GM12878 (cell line): ENCODE data around the gene STAG1. TPM values are rescaled to one million over a fixed set of nuclear protein-coding genes. Genes with fewer than 3 reads are reported as not detected.

Source experiments
- ATAC-seq: fragments of 200-7000 bp; cut with Tn5 transposase; 3 replicates; pipeline ENCODE4 v1.9.1; 2020; ENCODE audit warnings: mild to moderate bottlenecking, moderate library complexity
- BruUV-seq: library from RNA; stranded (reverse); fragments of 400-500 nt; replicated peaks from 2 replicates; lab custom pipeline; 2021; lab: Mats Ljungman, UMichigan
- CTCF ChIA-PET: fragments of 300-600 bp; sonication (Branson Sonifier 250); formaldehyde crosslinking; extraction: SDS; loops from one replicate; lab custom pipeline; 2021; ENCODE audit warnings: inconsistent platforms; lab: Yijun Ruan, JAX
- POLR2A ChIA-PET: fragments of 350-600 bp; formaldehyde crosslinking; extraction: SDS; loops from one replicate; lab custom pipeline; 2021; ENCODE audit warnings: inconsistent platforms; lab: Charles Lee
- RAD21 ChIA-PET: fragments of 300-600 bp; sonication (Branson Sonifier 250); formaldehyde crosslinking; loops from one replicate; lab custom pipeline; 2023; ENCODE audit warnings: antibody characterized with exemption; ENCODE audit not compliant: unreplicated experiment; lab: Charles Lee
- SMC1A ChIA-PET: fragments of 300-600 bp; sonication (Branson Sonifier 250); formaldehyde crosslinking; loops from one replicate; lab custom pipeline; 2023; ENCODE audit not compliant: unreplicated experiment, uncharacterized antibody; lab: Charles Lee
- DNase-seq: peaks from one replicate; pipeline ENCODE4 v3.0.0-alpha.2; 2011; ENCODE audit warnings: low read depth, low spot score
- FAIRE-seq: peaks from 3 replicates; lab custom pipeline; 2011; peaks lifted over from hg19 to GRCh38; lab: Jason Lieb, UNC
- H2AFZ ChIP-seq: 2 replicates; pipeline ENCODE4 v1.6.0; 2011; ENCODE audit warnings: low read depth, low read length, control low read depth; ENCODE audit not compliant: control insufficient read depth
- H3K27ac ChIP-seq: 2 replicates; pipeline ENCODE4 v1.5.1; 2011; ENCODE audit warnings: control low read depth; ENCODE audit not compliant: control insufficient read depth, insufficient read depth
- H3K27me3 ChIP-seq, 2 experiments: replicated peaks in 1 of 2; 2 replicates each; pipeline versions ENCODE4 v1.6.0 to v1.6.1; 2011; ENCODE audit warnings: low read length in 1 of 2; ENCODE audit not compliant: control insufficient read depth in 2 of 2, insufficient read depth in 2 of 2
- H3K36me3 ChIP-seq, 2 experiments: 2 replicates each; pipeline ENCODE4 v1.5.1; 2011; ENCODE audit warnings: low read length in 1 of 2; ENCODE audit not compliant: control insufficient read depth in 2 of 2, insufficient read depth in 2 of 2
- H3K4me1 ChIP-seq: 2 replicates; pipeline ENCODE4 v1.6.1; 2011; ENCODE audit warnings: mild to moderate bottlenecking, low read length, moderate library complexity, mixed read lengths; ENCODE audit not compliant: control insufficient read depth, insufficient read depth
- H3K4me2 ChIP-seq: 2 replicates; pipeline ENCODE4 v1.6.0; 2011; ENCODE audit warnings: control low read depth; ENCODE audit not compliant: control insufficient read depth, insufficient read depth
- H3K4me3 ChIP-seq: fragments of 200-600 bp; sonication (generic); 2 replicates; pipeline ENCODE4 v1.5.1; 2016
- H3K79me2 ChIP-seq: 2 replicates; pipeline ENCODE4 v1.6.0; 2011; ENCODE audit warnings: low read length; ENCODE audit not compliant: control insufficient read depth, insufficient read depth
- H3K9ac ChIP-seq: 2 replicates; pipeline ENCODE4 v1.8.0; 2011; ENCODE audit warnings: low read length, control low read depth, mixed read lengths; ENCODE audit not compliant: control insufficient read depth, insufficient read depth
- H3K9me3 ChIP-seq: replicated peaks from 3 replicates; pipeline ENCODE4 v1.5.1; 2011; ENCODE audit warnings: mild to moderate bottlenecking, low read length; ENCODE audit not compliant: control insufficient read depth, insufficient read depth
- H4K20me1 ChIP-seq: 2 replicates; pipeline ENCODE4 v1.6.0; 2011; ENCODE audit not compliant: control insufficient read depth, insufficient read depth
- KLF5 ChIP-seq: fragments of 450-650 bp; IDR thresholded peaks from 2 replicates; pipeline ENCODE4 v1.6.1; 2014; ENCODE audit warnings: mild to moderate bottlenecking; ENCODE audit not compliant: partially characterized antibody
- MEF2B ChIP-seq: fragments of 450-650 bp; IDR thresholded peaks from 2 replicates; pipeline ENCODE4 v1.6.1; 2018; ENCODE audit warnings: mild to moderate bottlenecking, moderate library complexity; ENCODE audit not compliant: partially characterized antibody, poor library complexity, severe bottlenecking
- MTA3 ChIP-seq: IDR thresholded peaks from 2 replicates; pipeline ENCODE4 v1.6.1; 2012; ENCODE audit warnings: low read length, inconsistent platforms, borderline replicate concordance
- PAX5 ChIP-seq: IDR thresholded peaks from 2 replicates; pipeline ENCODE4 v1.6.1; 2011; ENCODE audit warnings: low read depth, low read length, borderline replicate concordance
- ZNF274 ChIP-seq: IDR thresholded peaks from one replicate; pipeline ENCODE4 v1.8.0; 2011; ENCODE audit not compliant: insufficient read length, insufficient read depth
- in situ Hi-C: fragments of 300-500 bp; cut with MboI; formaldehyde crosslinking; loops from 9 replicates; pipeline ENCODE4 v1.14.3; 2018; ENCODE audit warnings: mixed read lengths
- intact Hi-C: fragments of 100-400 bp; cut with micrococcal nuclease; formaldehyde crosslinking; loops from one replicate; pipeline ENCODE4 v1.14.2; 2022; ENCODE audit not compliant: unreplicated experiment
- polyA plus RNA-seq, 11 experiments: library from polyadenylated mRNA; depleted of rRNA in 4 of 11; unstranded in 6 of 11; stranded (reverse) in 5 of 11; fragments of >200 nt; fragmentation: Nextera tagmentation in 4 of 11; fragmentation: Illumina TruSeq in 1 of 11; extraction: Ambion mirVana in 4 of 11; extraction: Trizol in 1 of 11; gene quantifications; 1 replicate in 1 of 11; 2 replicates in 10 of 11; pipeline versions ENCODE4 v1.2.1 to v1.2.3, GENCODE V29; 2011 to 2016; ENCODE audit warnings: inconsistent platforms in 2 of 11, missing spikeins in 2 of 11, low read depth in 1 of 11
- total RNA-seq, 4 experiments: library from RNA; depleted of rRNA in 3 of 4; stranded (reverse); fragments of >200 nt in 3 of 4; fragmentation: Illumina TruSeq in 1 of 4; extraction: Trizol in 1 of 4; gene quantifications; 2 replicates each; pipeline versions ENCODE4 v1.2.1 to v1.2.3, GENCODE V29; 2013 to 2021
- TF ChIP-seq, protein P1 (sequence below): fragments of 450-650 bp; IDR thresholded peaks from 2 replicates; pipeline ENCODE4 v1.6.1; 2017; ENCODE audit warnings: mild to moderate bottlenecking, moderate library complexity

Gene STAG1
- total and polyA plus RNA-seq, 10 of the 15 experiments (the other 5 are each of a cell fraction or from before 2014, with no cell fraction given) = 4.4 to 30.1 (median 20.2) TPM

DNA sequence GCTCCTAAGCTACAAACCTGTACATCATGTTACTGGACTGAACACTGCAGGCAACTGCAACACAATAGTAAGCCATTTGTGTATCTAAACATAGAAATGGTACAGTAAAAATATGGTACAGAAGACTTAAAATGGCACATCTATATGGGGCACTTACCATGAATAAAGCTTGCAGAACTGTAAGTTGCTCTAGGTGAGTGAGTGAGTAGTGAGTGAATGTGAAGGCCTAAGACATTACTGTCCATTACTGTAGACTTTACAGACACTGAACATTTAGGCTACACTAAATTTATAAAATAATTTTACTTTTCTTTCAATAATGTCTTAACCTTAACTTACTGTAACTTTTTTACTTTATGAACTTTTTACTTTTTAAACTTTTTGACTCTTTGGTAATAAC is 76.2 kb downstream of the STAG1 start:
- no peak for TF ChIP-seq PAX5
- TF ChIP-seq ZNF274 = no peak
- no peak for TF ChIP-seq MEF2B
- no peak for TF ChIP-seq KLF5
- no peak for TF ChIP-seq MTA3
- TF ChIP-seq, protein P1, sequence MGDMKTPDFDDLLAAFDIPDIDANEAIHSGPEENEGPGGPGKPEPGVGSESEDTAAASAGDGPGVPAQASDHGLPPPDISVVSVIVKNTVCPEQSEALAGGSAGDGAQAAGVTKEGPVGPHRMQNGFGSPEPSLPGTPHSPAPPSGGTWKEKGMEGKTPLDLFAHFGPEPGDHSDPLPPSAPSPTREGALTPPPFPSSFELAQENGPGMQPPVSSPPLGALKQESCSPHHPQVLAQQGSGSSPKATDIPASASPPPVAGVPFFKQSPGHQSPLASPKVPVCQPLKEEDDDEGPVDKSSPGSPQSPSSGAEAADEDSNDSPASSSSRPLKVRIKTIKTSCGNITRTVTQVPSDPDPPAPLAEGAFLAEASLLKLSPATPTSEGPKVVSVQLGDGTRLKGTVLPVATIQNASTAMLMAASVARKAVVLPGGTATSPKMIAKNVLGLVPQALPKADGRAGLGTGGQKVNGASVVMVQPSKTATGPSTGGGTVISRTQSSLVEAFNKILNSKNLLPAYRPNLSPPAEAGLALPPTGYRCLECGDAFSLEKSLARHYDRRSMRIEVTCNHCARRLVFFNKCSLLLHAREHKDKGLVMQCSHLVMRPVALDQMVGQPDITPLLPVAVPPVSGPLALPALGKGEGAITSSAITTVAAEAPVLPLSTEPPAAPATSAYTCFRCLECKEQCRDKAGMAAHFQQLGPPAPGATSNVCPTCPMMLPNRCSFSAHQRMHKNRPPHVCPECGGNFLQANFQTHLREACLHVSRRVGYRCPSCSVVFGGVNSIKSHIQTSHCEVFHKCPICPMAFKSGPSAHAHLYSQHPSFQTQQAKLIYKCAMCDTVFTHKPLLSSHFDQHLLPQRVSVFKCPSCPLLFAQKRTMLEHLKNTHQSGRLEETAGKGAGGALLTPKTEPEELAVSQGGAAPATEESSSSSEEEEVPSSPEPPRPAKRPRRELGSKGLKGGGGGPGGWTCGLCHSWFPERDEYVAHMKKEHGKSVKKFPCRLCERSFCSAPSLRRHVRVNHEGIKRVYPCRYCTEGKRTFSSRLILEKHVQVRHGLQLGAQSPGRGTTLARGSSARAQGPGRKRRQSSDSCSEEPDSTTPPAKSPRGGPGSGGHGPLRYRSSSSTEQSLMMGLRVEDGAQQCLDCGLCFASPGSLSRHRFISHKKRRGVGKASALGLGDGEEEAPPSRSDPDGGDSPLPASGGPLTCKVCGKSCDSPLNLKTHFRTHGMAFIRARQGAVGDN = no peak
- H3K4me3 ChIP-seq = no peak overlapping the region
- peaks cover 6% of the 10 kb centered on the region for H3K4me1 ChIP-seq
- ChIA-PET RAD21 (interaction anchor here (1.2 to 1.3 kb wide), 3 partner anchors 70 to 338 kb away, joined by 3 to 6 read pairs (median 4); partner anchors contain the start of gene STAG1), POLR2A (interaction anchor here (1.0 to 1.3 kb wide), 3 partner anchors 10 to 18 kb away, joined by 3 to 4 read pairs (median 4); no protein-coding TSS in a partner anchor), SMC1A (interaction anchor here (0.6 to 1.6 kb wide), 8 partner anchors 9 to 294 kb away, joined by 3 to 5 read pairs (median 4); partner anchors contain the start of gene STAG1), CTCF (interaction anchor here (0.7 to 1.7 kb wide), 5 partner anchors 9 to 284 kb away, joined by 3 to 4 read pairs (median 3); partner anchors contain the start of gene STAG1)
- H3K9me3 ChIP-seq = no peaks in the 10 kb centered on the region
- no peak overlapping the region for H3K9ac ChIP-seq
- no peaks in the 10 kb centered on the region; a peak in 1 of 4 replicates for H3K36me3 ChIP-seq
- DNase-seq = no peak
- H3K4me2 ChIP-seq = no peak overlapping the region
- intact Hi-C loops (no loop called here), in situ Hi-C loops (no loop called here)
- H2AFZ ChIP-seq = no peak overlapping the region; the same call in 1 of the 2 replicates
- no peak for FAIRE-seq
- peak; percentile 56 for ATAC-seq
- H4K20me1 ChIP-seq = no peaks in the 10 kb centered on the region
- no peak overlapping the region for H3K27ac ChIP-seq
- H3K79me2 ChIP-seq = peaks cover 37% of the 10 kb centered on the region
- no peaks in the 10 kb centered on the region for H3K27me3 ChIP-seq
- BruUV-seq = no TSS peak
